ENCODE results near the gene CDC6. TPM values are rescaled to one million over a fixed set of nuclear protein-coding genes. Genes with fewer than 3 reads are reported as not detected.
"Not testable (repeated sequence)": the region's sequence is repeated elsewhere in the genome, so short reads cannot be mapped to it uniquely, and the experiment has no call there.

The CDC6 gene
- total and polyA plus RNA-seq, 7 donors = 0.27 to 2.5 (median 0.86) TPM

GRCh38 chr17:40298726-40299125 is 11.0 kb downstream of the CDC6 start:
- Histone ChIP-seq H3K4me3 (no peak overlapping the region), H3K27me3 (ENCODE audit: insufficient read depth in 3 of 3, low read length in 2 of 3) (no peaks in the 10 kb centered on the region), H3K36me3 (ENCODE audit: insufficient read depth in 1 of 2, low read depth in 1 of 2) (no peaks in the 10 kb centered on the region), H3K27ac (no peak overlapping the region), H3K9me3 (no peaks in the 10 kb centered on the region), H3K4me1 (peaks cover 16% of the 10 kb centered on the region)
- no peak for ATAC-seq
- DNase-seq = no peak
- 11 to 17% (median 12%) methylated on average over 3 of the region's 3 CpGs for WGBS, 3 donors
- intact Hi-C loops (cut with DNase I) = loop anchor here in 1 of 2 donors (10.0 kb wide), 1 partner anchor 284 kb away; the partner anchor contains the start of gene CSF3
- TF ChIP-seq CTCF (IDR thresholded peaks at IDR 0.05) = no peak

- 64 to 79% (median 65%) methylated on average over 7 of the region's 7 CpGs for WGBS, 3 donors
- intact Hi-C loops (cut with DNase I) = loop anchor here in 1 of 2 donors (10.0 kb wide), 1 partner anchor 284 kb away; the partner anchor contains the start of gene CSF3
- peaks cover 21% of the 10 kb centered on the region for H3K4me1 ChIP-seq
- not testable (repeated sequence) for ATAC-seq; H3K36me3 ChIP-seq (ENCODE audit: insufficient read depth in 1 of 2, low read depth in 1 of 2); H3K27ac ChIP-seq; H3K9me3 ChIP-seq; H3K27me3 ChIP-seq (ENCODE audit: insufficient read depth in 3 of 3, low read length in 2 of 3); H3K4me3 ChIP-seq
- DNase-seq = peak in 1 of 2 donors; percentile 19
These were observed 11.6 kb downstream of the CDC6 start for GRCh38 chr17:40299159-40299757.

- intact Hi-C loops (cut with DNase I) = loop anchor here in 1 of 2 donors (2.0 to 10.0 kb wide), 2 partner anchors 109 to 233 kb away; no protein-coding TSS in a partner anchor
- ATAC-seq = no peak
- TF ChIP-seq CTCF (IDR thresholded peaks at IDR 0.05) = peak; percentile 31
- Histone ChIP-seq H3K27ac (no peak overlapping the region), H3K4me1 (peaks cover 28% of the 10 kb centered on the region), H3K27me3 (ENCODE audit: insufficient read depth in 3 of 3, low read length in 2 of 3) (no peaks in the 10 kb centered on the region), H3K36me3 (ENCODE audit: insufficient read depth in 1 of 2, low read depth in 1 of 2) (no peaks in the 10 kb centered on the region), H3K9me3 (no peaks in the 10 kb centered on the region), H3K4me3 (no peak overlapping the region)
- DNase-seq = peak in 1 of 2 donors; percentile 45
- WGBS, 3 donors = 62 to 69% (median 68%) methylated on average over 4 of the region's 4 CpGs
These were observed 13.6 kb downstream of the CDC6 start for GRCh38 chr17:40301315-40301714.

GRCh38 chr17:40303009-40303657 is 15.5 kb downstream of the CDC6 start:
- intact Hi-C loops (cut with DNase I) = loop anchor here (1.0 to 10.0 kb wide), 4 partner anchors 51 to 232 kb away; partner anchors contain the start of gene TOP2A (in 1 of the 2)
- peak overlapping the region; percentile 82 for H3K27ac ChIP-seq
- DNase-seq (peak in 1 of 2 donors; percentile 19), ATAC-seq (peak; percentile 83 to 89 (median 86))
- H3K4me1 ChIP-seq = peaks cover 41% of the 10 kb centered on the region
- H3K9me3 ChIP-seq = no peaks in the 10 kb centered on the region
- no peak overlapping the region for H3K4me3 ChIP-seq
- H3K36me3 ChIP-seq (ENCODE audit: insufficient read depth in 1 of 2, low read depth in 1 of 2) = no peaks in the 10 kb centered on the region
- WGBS, 3 donors = 16 to 24% (median 16%) methylated on average over 4 of the region's 4 CpGs
- peak; percentile 78 for TF ChIP-seq CTCF (IDR thresholded peaks at IDR 0.05)
- H3K27me3 ChIP-seq (ENCODE audit: insufficient read depth in 3 of 3, low read length in 2 of 3) = no peaks in the 10 kb centered on the region
